Stimulated activated CD8-positive, alpha-beta memory T cell treated with anti-CD3 and anti-CD28 coated beads, Interleukin-4, amount 100 ng/mL, for 24 hours (primary cell): ENCODE measurements around the gene GSTA3.
"Not testable (repeated sequence)": the region's sequence is repeated elsewhere in the genome, so short reads cannot be mapped to it uniquely, and the experiment has no call there.

ENCODE experiments used
- DNase-seq: peaks from one replicate; pipeline ENCODE4 v3.0.0-alpha.2; 2020; ENCODE audit warnings: low read depth

GSTA3 gene

DNA sequence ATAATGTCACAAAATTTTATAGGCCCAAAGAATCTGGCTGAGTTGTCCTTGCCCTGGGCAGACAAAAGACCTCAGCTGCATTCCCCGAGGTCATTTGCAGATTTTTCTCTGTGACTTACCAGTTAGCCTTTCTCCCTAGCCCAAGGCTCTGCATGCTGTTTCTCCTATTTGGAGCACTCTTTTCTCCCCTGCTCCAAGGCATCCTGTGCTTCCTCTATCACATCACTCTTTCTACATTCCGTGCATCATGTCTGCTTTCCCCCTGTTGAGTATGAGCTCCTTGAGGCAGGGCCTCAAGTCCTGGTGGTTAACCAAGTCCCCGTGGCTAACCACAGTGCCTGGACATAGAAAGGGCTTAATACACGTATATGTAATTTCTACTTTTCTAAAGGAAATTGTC lies 593 bp upstream of the GSTA3 start:
- no peak for DNase-seq

DNA sequence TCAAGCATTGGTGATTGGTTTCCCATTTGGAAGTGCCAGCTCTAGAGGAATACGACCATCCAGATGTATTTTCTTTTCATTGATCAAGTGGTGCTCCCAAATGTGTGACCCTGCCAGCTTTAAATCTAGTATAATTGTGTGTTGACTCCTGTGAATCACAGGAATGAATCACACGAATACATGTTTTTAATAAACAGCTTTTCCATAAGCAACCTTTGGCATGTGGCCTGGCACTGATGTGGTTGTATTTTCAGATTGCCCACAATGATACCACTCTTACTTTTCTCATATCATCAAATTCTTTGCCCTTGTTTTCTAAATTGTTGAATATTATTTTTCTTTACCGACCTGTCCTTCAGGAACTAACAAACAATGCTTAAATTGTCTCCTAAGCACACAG lies 367 bp downstream of the GSTA3 start:
- DNase-seq = no peak

DNA sequence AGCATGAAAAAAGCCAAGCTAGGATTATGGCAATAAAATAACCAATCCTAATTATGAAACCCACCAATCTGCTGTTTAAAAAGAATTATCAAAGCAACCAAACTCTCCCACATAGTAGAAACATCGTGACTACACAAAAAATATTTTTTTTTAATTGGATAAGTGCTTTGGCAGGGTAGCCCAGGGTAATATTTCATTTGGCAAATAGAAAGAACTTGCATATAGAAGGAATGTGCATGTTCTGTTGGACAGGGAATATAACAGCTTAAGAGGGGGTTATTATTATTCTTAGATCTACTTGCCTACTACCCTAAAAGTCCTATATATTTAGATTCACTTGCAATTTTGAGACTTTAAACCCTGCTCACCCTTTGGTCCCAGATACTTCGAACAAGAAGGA lies 972 bp downstream of the GSTA3 start:
- no peak for DNase-seq

DNA sequence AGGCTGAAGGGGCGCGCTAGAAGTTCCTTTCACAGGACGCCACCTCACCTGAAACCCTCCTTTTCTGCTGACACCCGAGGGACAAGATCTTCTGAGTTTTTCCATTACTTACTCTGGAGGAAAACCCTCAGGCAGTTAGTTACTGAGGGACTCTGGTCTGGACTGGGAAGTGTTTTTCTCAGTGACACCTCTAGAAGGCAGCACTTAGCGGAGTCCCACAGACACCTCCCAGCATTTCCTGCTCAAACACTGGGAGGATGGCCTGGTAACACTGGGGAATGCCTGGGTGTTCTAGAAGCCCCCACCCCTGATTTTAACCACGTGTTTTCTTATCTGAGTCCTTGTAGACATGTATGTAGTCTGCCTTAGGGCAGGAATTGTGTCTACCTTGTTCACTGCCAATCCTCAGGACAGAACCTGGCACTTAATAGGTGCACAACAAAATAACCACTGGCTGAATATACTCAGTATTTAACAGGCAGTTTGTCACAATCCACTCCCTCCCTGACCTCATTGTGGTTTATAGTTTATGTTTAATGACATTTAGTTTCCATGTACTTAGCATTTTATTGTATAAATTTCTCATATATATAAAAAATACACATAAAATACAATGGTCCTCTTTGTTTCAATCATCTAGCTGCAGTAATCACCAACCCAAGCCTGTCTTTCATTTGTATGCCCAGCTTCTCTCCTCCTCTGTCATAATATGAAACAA lies 4.8 kb downstream of the GSTA3 start:
- DNase-seq = no peak

DNA sequence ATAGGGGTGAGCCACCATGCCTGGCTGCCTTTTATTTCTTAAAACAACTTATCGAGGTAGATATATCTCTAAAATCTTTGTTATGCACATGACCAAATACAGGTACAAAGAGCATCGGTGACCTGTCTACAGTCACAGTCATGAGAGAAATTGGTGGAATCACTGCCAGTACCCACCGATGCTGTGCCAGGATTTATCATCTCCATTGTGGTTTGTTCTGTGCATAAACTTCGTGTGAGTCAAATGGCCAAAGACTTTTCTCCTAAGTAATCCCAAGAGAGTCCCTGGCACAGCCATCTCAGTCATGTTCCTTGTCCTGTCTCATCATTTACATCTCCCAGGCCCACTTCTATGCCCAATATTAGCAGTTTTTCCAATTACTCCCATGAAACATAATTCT lies 9.0 kb downstream of the GSTA3 start:
- DNase-seq = no peak

DNA sequence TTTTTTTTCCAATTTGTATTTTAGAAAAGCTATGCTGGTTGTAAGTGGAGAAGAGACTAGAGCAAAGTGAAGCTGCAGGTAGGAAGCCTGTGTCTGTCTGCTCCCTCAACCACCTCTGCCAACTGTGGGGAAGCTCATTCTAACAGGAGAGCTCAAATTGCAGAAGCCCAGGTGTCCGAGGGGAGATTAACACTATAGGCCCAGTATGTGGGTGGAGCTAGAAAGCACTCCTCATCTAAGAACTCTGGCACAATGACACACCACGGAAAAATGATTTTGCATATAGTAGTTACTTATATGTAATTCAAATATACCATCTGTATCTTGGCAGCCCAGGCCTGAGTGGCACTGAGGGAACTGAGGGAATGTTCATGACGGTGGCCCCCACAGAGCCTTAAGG lies 13.7 kb downstream of the GSTA3 start:
- DNase-seq = not testable (repeated sequence)

DNA sequence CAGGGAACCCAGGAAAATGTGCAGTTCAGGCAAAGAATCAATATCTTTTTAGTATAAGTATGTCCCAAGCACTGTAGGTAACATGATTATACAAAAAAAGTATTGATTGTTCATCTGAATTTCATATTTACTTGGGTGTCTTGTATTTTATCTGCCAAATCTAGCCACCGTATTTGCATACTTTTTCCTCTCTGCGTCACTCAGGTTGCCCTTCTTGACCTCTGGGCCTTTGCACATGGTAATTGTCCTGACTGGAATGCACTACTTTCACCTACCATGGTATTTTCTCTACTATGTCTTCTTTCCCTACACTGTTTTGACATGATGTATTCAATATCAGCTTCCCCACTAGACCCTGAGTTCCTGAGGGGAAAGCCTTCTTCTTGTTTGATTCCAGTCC lies 15.2 kb downstream of the GSTA3 start:
- DNase-seq = no peak

DNA sequence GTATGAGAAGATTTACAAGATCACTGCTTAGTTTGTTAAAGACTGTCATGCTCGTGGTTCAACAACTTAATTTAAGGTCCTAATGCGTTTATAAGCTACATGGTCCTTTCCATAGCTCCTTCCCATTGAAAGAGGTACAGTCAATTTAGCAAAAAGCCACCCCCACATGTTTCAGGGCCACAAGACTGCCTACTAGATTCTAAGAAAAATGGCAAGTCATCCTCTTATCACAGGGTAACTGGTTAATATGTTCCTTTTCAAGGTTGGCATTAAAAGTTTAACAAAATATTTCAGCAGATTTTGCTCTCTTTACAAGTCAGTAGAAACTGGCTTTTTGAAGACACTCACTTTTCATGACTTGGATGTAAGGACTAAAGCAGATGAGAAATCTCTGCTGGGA lies 15.7 kb downstream of the GSTA3 start:
- no peak for DNase-seq

DNA sequence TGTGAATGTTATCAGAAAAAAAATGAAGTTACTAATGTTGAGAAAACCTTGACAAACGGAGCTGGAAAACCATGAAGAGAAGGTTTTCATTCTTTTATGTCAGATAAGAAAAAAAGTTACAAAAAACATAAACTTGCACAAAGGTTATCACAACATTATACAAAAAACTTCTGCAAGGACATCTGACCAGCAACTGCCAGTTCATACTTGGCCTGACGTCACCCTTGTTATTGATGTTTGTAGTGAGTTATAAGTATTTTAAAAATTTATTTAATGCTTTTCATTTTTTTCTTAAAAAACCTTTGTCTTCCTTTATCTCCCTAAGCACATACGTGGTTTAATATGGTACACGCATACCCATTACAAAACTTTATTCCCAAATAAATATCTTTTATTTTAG lies 16.3 kb downstream of the GSTA3 start:
- DNase-seq = no peak

DNA sequence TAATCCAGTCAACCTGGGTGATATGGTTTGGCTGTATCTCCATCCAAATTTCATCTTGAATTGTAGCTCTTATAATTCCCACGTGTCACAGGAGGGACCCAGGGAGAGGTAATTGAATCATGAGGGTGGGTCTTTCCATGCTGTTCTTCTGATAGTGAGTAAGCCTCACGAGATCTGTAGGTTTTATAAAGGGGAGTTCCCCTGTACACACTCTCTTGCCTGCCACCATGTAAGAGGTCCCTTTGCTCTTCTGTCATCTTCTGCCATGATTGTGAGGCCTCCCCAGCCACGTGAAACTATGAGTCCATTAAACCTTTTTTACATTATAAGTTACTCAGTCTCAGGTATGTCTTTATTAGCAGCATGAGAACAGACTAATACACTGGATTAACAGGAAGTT lies 19.5 kb downstream of the GSTA3 start:
- DNase-seq = no peak

DNA sequence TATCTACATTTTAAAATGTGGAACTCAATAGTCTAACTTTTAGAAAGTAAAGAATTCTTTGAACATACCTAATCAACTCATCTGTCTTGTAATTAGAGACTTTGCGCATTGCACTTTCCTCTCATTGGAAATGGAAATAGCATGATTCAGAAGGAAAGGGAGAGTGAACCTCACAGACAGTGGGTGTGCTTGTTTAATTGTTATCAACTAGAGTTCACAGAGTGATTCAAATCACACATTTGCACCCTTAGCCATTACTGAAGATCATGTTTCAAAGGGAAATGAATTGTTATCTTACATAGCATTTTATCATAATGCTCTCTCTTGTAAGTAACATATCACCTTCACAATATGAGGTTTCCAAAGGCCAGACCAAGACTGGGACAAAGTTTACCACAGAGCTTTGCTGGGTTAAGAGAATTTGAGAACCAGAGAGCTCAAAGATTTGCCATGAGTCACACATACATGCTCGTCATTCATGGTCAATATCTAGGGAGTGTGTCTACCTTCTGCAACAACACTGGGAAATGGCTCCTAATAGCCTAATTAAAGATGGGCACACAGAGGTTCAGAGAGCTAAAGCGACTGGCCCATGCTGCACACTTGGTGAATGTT lies 21.5 kb downstream of the GSTA3 start:
- no peak for DNase-seq

DNA sequence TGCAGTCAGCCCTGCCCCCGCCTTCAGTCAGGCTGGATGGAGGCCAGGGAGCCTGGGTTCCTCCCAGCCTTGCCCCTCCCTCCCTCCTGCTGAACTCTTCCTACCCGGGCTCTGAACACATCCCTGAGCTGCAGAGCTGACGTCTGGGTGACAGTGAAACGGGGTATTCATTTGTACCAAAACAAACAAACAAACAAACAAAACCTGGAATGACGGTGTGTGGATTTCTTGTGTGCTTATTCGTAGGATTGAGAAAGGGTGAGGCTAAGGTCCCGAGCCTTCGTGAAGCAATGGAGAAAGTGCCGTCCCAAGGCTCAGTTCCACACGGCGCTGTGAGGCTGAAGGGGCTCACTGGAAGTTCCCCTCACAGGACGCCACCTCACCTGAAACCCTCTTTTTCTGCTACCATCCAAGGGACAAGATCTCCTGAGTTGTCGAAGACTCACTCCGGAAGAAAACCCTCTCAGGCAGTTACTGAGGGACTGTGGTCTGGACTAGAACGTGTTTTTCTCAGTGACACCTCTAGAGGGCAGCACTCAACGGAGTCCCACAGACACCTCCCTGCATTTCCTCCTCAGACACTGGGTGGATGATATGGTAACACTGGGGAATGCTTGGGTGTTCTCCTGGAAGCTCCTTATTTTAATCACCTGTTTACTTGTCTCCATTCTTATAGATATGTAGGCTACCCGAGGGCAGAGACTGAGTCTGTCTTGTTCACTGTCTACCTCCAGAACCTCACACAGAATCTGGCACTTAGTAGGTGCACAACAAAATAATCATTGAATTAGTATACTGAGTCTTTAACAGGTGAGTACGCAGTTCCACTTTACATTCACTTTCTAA lies 27.3 kb downstream of the GSTA3 start:
- DNase-seq = peak; percentile 26

DNA sequence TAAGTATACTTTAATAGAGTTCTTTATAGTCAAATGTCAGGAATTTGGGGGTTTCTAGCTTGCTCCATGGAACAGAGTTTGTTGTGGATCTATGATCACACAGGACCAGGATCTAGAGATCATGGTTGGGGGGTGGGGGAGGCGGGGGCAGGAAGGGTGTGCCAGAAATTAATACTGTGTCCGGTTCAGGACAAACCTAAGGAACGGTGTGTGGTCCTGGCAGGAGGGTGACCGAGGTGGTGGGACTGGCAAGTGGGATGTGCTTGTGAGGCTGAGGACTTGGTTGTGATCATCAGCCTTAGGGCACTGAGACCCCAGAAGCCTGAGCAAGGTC lies 27.9 kb downstream of the GSTA3 start:
- no peak for DNase-seq

DNA sequence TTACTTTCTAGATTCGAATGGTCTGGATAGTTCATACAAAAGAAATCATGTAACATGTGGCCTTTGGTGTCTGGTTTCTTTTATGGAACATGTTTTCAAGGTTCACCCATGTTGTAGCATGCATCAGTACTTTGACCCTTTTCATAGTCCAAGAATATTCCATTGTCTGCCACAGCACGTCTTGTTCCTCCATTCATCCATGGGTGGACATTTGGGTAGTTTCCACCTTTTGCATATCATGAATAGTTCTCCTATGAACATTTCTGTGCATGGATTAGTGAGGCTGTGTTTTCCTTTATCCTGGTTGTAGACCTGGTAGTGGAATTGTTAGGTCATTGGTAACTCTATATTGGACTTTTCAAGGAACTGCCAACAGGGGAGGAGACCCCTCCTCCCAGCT lies 31.7 kb downstream of the GSTA3 start:
- no peak for DNase-seq

DNA sequence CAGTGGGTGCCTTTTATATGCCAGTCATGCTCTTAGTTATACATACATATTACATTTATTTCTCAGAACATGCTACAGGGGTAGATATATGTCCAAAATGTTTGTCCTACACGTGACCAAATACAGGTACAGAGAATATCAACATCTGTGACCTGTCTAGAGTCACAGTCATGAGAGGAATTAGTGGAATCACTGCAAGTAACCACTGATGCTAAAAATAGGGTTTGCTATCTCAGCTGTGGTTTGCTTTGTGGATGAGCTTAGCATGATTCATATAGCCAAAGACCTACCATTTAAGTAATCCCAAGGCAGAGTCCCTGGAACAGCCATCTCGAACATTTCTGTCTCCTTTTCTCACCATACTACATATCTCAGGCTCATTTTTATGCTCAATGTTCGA lies 32.3 kb downstream of the GSTA3 start:
- DNase-seq = no peak

DNA sequence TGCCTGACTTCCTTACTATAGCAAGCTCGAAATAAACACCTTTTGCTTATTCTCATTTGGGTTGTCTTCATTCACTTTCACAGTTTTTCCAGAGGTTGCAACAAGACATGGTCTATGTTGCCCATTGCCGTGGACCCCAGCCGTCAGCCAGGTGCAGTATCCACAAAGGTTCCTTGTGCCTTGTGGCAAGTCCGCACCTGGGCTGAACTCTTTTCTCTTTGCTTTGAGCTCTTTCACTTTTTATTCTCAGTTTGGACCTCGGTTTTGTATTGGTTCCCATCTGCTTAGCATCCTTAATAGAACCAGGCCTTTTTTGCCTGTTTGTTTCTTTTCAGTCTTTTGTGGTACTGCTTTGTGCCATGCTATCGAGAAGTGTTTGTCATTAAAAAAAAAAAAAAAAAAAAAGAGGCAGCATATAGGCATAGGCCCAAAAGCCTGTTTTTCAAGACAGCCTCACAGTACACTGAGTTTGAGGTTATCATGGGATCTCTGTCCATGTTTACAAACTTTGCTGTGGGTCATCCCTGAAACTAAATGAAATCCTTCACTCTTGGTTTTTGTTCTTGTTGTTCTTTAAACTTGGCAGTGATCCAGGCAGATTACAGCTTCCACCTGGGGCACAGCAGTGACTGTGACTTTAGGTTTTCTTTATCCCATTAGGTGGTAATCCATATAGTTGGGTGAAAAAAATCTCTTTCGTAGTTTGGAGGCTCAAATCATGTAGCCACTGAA lies 33.3 kb downstream of the GSTA3 start:
- DNase-seq = no peak

DNA sequence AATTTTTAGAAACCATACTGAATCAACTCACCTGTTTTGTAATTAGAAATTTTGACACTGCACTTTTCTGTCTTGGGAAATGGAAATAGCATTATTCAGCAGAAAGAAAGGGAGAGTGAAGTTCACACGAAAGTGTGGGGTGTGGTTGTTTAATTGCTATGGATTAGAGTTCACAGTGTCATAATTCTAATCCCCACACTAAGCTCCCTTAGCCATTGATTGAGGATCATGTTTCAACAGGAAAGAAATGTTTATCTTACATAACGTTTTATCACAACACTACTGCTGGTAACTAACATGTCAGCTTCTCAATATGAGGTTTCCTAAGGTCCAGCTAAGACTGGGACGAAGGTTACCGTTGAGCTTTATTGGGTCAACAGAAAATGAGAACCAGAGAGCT lies 37.5 kb downstream of the GSTA3 start:
- no peak for DNase-seq

DNA sequence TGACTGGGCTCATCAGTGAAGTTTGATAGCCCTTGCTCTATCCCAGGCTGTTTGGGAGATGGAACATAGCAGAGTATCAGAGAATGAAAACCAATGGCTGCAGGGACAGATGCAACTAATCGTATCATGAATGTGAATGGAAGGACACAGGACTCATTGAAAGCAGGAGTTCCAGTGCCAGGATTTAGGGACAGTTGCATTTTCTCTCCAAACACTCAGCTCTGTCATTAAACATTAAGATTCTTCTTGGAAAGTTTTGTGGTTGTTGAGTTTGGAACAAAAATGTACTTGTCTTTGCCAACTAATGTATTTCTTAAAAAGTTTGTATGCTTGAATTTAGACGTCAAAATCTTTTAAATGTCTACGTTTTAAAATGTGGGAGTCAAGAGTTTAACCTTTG lies 37.9 kb downstream of the GSTA3 start:
- no peak for DNase-seq

DNA sequence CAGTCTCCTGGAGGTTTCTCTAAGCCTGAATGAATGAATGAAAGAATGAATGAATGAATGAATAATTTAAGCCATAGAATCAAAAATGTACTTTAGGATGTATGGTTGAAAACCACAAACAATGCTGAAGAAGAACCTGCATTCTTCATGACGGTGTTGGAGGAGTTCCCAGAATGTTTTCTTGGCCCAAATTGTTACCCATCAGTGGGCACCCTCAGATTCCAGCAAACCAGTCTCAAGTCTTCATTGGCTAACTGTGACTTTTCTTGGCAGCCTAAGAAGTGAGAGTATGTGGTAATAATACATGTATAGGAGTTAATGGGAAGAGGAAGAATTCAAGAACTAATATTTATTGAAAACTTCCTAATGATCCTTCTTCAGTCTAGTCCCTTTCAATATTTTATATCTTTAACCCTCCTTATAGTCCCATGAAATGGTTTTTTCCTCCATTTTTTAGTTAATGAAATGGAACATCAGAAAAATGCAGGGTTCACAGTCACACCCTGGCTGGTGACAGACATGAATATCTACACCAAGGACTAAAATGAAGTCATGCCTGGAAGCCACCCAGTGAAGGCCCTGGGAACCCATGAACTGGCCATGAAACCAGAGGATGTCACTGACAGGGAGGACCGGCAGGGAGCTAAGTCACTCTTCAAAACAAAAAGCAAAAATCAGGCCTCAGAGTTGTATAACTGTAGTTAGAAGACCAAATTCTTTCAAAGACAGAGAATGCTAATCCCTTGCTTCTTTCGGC lies 39.0 kb downstream of the GSTA3 start:
- DNase-seq = not testable (repeated sequence)

DNA sequence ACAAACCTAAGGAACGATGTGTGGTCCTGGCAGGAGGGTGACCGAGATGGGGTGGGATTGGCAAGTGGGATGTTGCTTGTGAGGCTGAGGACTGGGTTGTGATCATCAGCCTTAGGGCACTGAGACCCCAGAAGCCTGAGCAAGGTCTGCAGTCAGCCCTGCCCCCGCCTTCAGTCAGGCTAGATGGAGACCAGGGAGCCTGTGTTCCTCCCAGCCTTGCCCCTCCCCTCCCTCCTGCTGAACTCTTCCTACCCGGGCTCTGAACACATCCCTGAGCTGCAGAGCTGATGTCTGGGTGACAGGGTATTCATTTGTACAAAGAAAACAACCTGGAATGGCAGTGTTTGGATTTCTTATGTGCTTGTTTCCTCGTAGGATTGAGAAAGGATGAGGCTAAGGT lies 40.6 kb downstream of the GSTA3 start:
- DNase-seq = not testable (repeated sequence)

DNA sequence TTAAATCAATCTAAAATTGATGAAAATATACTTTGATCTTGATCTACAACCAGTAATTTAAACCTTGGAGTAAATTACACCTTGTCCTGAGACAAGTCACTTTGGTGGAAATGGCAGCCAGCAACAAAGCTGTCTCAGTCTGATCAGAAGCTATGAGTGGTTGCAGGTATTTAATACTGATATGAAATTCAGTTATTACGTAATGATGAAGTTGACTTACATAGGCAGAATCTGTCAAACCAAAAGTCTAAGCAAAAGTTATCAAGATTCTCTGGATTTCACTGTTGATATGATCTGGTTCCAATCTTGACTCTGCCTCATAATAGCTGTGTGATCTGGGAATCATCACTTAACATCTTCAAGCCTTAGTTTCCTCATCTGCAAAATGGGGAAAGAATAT lies 41.3 kb downstream of the GSTA3 start:
- no peak for DNase-seq

DNA sequence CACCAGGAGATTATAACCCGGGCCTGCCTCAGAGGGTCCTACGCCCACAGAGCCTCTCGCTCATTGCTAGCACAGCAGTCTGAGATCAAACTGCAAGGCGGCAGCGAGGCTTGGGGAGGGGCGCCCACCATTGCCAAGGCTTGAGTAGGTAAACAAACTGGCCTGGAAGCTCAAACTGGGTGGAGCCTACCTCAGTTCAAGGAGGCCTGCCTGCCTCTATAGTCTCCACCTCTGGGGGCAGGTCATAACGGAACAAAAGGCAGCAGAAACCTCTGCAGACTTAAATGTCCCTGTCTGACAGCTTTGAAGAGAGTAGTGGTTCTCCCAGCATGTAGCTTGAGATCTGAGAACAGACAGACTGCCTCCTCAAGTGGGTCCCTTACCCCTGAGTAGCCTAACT lies 48.3 kb downstream of the GSTA3 start:
- DNase-seq = not testable (repeated sequence)
